Spleen (tissue), 11 donors: ENCODE data around the gene PADI4. TPM values are rescaled to one million over a fixed set of nuclear protein-coding genes. Genes with fewer than 3 reads are reported as not detected.

Experiments used
- DNase-seq: peaks from one replicate; pipeline ENCODE4 v3.0.0-alpha.2; 2020
- H3K27ac ChIP-seq, 8 donors: fragments of 200-600 bp; sonication (generic) in 7 of 8; 1 replicate in 4 of 8; 2 replicates in 4 of 8; pipeline versions ENCODE4 v1.5.0 to v1.8.0; 2016 to 2021; ENCODE audit warnings: inconsistent platforms in 4 of 8, mild to moderate bottlenecking in 4 of 8, moderate library complexity in 1 of 8
- H3K27me3 ChIP-seq, 7 donors: fragments of 200-600 bp; sonication (generic) in 6 of 7; replicated peaks in 1 of 7; 1 replicate in 4 of 7; 2 replicates in 3 of 7; pipeline versions ENCODE4 v1.5.0 to v1.8.0; 2016 to 2021; ENCODE audit warnings: inconsistent platforms in 3 of 7, mild to moderate bottlenecking in 1 of 7
- H3K36me3 ChIP-seq, 6 donors: fragments of 200-600 bp; sonication (generic) in 5 of 6; 1 replicate in 4 of 6; 2 replicates in 2 of 6; pipeline versions ENCODE4 v1.5.0 to v1.8.0; 2016 to 2021; ENCODE audit warnings: inconsistent platforms in 2 of 6
- H3K4me1 ChIP-seq, 6 donors: fragments of 200-600 bp; sonication (generic) in 5 of 6; 1 replicate in 3 of 6; 2 replicates in 3 of 6; pipeline versions ENCODE4 v1.5.0 to v1.8.0; 2016 to 2021; ENCODE audit warnings: inconsistent platforms in 3 of 6
- H3K4me3 ChIP-seq, 8 donors: fragments of 200-600 bp; sonication (generic) in 7 of 8; 1 replicate in 4 of 8; 2 replicates in 4 of 8; pipeline versions ENCODE4 v1.5.0 to v1.8.0; 2016 to 2021; ENCODE audit warnings: inconsistent platforms in 4 of 8, mild to moderate bottlenecking in 4 of 8, moderate library complexity in 2 of 8
- H3K9me3 ChIP-seq, 8 donors: fragments of 200-600 bp; sonication (generic) in 7 of 8; 1 replicate in 4 of 8; 2 replicates in 4 of 8; pipeline versions ENCODE4 v1.5.0 to v1.8.0; 2016 to 2021; ENCODE audit warnings: inconsistent platforms in 4 of 8
- CTCF ChIP-seq, 11 experiments: fragments of 200-600 bp in 7 of 11; fragments of 450-650 bp in 4 of 11; sonication (generic) in 4 of 11; IDR thresholded peaks in 8 of 11; conservative IDR thresholded peaks in 3 of 11; 1 replicate in 7 of 11; 2 replicates in 4 of 11; pipeline versions ENCODE4 v1.4.0 to v1.8.0; 2016 to 2021; ENCODE audit warnings: antibody characterized with exemption in 11 of 11, inconsistent platforms in 4 of 11, mild to moderate bottlenecking in 1 of 11
- POLR2A ChIP-seq, 3 donors: fragments of 450-650 bp; IDR thresholded peaks; one replicate each; pipeline ENCODE4 v1.5.1; 2017; ENCODE audit warnings: antibody characterized with exemption in 3 of 3, mild to moderate bottlenecking in 1 of 3
- POLR2AphosphoS5 ChIP-seq, 3 donors: sonication (generic); formaldehyde crosslinking; IDR thresholded peaks; one replicate each; pipeline ENCODE4 v1.5.1; 2017; ENCODE audit warnings: antibody characterized with exemption in 3 of 3
- WGBS, 5 donors: extraction: QIAGEN DNeasy Blood & Tissue Kit in 3 of 5; methylation state at CpG; one replicate each; pipeline versions ENCODE4 v1.1.5 to v1.1.7; 2013 to 2018; 5-methylcytosine and 5-hydroxymethylcytosine counted together
- intact Hi-C: fragments of 100-400 bp; cut with DNase I; formaldehyde crosslinking; loops from one replicate; pipeline ENCODE4 v1.15.0; 2023; ENCODE audit warnings: low total_unique reads
- polyA plus RNA-seq, 3 donors: library from polyadenylated mRNA; stranded (reverse); fragments of 200-250 nt; gene quantifications; one replicate each; pipeline ENCODE4 v1.2.1, GENCODE V29; 2013
- total RNA-seq, 7 donors: library from RNA; depleted of rRNA in 3 of 7; stranded (reverse); fragments of >200 nt in 3 of 7; fragmentation: NEBNext Ultra II Directional in 4 of 7; extraction: Animal tissue kit (Norgen Biotek cat#: 25700) in 4 of 7; gene quantifications; one replicate each; pipeline versions ENCODE4 v1.1.0 to v1.2.1, GENCODE V29; 2016 to 2021
- donor health status: healthy with polysubstance abuse.
- donor health status: DM: no; HTN: no; CAD: no; lungs with moderate emphysema.
- donor health status: DM: no; HTN: no; CAD: no.
- donor health status: Bipolar disorder and iron deficiency.
- donor health status: healthy.
- donor health status: DM: no; HTN: no; CAD: no.
- donor health status: DM: yes; HTN: yes; CAD: no.

Gene PADI4
- total and polyA plus RNA-seq, 10 donors, result 5.1 to 122 (median 19.8) TPM

GRCh38 chr1:17281775-17282181, 26.2 kb upstream of the PADI4 start:
- intact Hi-C loops, result no loop called here
- no peaks in the 10 kb centered on the region for H3K9me3 ChIP-seq
- H3K4me1 ChIP-seq, result peaks cover 0 to 47% (median 4%) of the 10 kb centered on the region in 6 donors
- peaks cover 0 to 64% (median 0%) of the 10 kb centered on the region in 7 donors for H3K27me3 ChIP-seq
- no peaks in the 10 kb centered on the region for H3K36me3 ChIP-seq
- H3K27ac ChIP-seq, result peak overlapping the region in 7 of 8 donors; percentile 49 to 87 (median 78)
- peak; percentile 81 for DNase-seq
- TF ChIP-seq POLR2AphosphoS5 (IDR thresholded peaks at IDR 0.05) (peak in 1 of 3 donors; percentile 55), CTCF (IDR thresholded peaks at IDR 0.05 in 8 of 11, conservative IDR thresholded peaks at IDR 0.05 in 3 of 11) (no peak), POLR2A (IDR thresholded peaks at IDR 0.05) (no peak)
- WGBS, 5 donors, result 21 to 31% (median 28%) methylated on average over 8 of the region's 8 CpGs
- H3K4me3 ChIP-seq, result peak overlapping the region in 1 of 8 donors; percentile 34

- no peaks in the 10 kb centered on the region for H3K9me3 ChIP-seq
- peak; percentile 64 for DNase-seq
- peaks cover 0 to 56% (median 0%) of the 10 kb centered on the region in 7 donors for H3K27me3 ChIP-seq
- H3K27ac ChIP-seq, result peak overlapping the region in 6 of 8 donors; percentile 62 to 87 (median 79)
- H3K4me3 ChIP-seq, result peak overlapping the region in 1 of 8 donors; percentile 34
- TF ChIP-seq CTCF (IDR thresholded peaks at IDR 0.05 in 8 of 11, conservative IDR thresholded peaks at IDR 0.05 in 3 of 11) (no peak), POLR2A (IDR thresholded peaks at IDR 0.05) (no peak), POLR2AphosphoS5 (IDR thresholded peaks at IDR 0.05) (no peak)
- peaks cover 0 to 49% (median 4%) of the 10 kb centered on the region in 6 donors for H3K4me1 ChIP-seq
- 73 to 92% (median 88%) methylated on average over 4 to 5 of the region's 5 CpGs for WGBS, 5 donors
- intact Hi-C loops, result no loop called here
- no peaks in the 10 kb centered on the region for H3K36me3 ChIP-seq
Observed at GRCh38 chr1:17282836-17283235, 25.2 kb upstream of the PADI4 start.

GRCh38 chr1:17286646-17287045, 21.4 kb upstream of the PADI4 start:
- Histone ChIP-seq H3K36me3 (no peaks in the 10 kb centered on the region), H3K27me3 (peaks cover 0 to 66% (median 0%) of the 10 kb centered on the region in 7 donors), H3K9me3 (no peaks in the 10 kb centered on the region), H3K27ac (peak overlapping the region in 2 of 8 donors; percentile 3 to 24), H3K4me1 (peaks cover 0 to 40% (median 4%) of the 10 kb centered on the region in 6 donors), H3K4me3 (no peak overlapping the region)
- peak; percentile 63 for DNase-seq
- TF ChIP-seq POLR2AphosphoS5 (IDR thresholded peaks at IDR 0.05), result no peak
- TF ChIP-seq POLR2A (IDR thresholded peaks at IDR 0.05), result no peak
- TF ChIP-seq CTCF (IDR thresholded peaks at IDR 0.05 in 8 of 11, conservative IDR thresholded peaks at IDR 0.05 in 3 of 11), result no peak
- 83 to 94% (median 86%) methylated on average over 3 to 5 of the region's 5 CpGs for WGBS, 5 donors
- intact Hi-C loops, result no loop called here

- DNase-seq, result peak; percentile 60
- peaks cover 0 to 67% (median 0%) of the 10 kb centered on the region in 7 donors for H3K27me3 ChIP-seq
- peaks cover 0 to 34% (median 3%) of the 10 kb centered on the region in 6 donors for H3K4me1 ChIP-seq
- H3K27ac ChIP-seq, result peak overlapping the region in 3 of 8 donors; percentile 3 to 35 (median 24)
- WGBS, 5 donors, result 61 to 93% (median 85%) methylated on average over 5 of the region's 5 CpGs
- no peaks in the 10 kb centered on the region for H3K36me3 ChIP-seq
- H3K9me3 ChIP-seq, result no peaks in the 10 kb centered on the region
- H3K4me3 ChIP-seq, result no peak overlapping the region
- intact Hi-C loops, result no loop called here
- no peak for TF ChIP-seq POLR2A (IDR thresholded peaks at IDR 0.05)
- TF ChIP-seq POLR2AphosphoS5 (IDR thresholded peaks at IDR 0.05), result no peak
- no peak for TF ChIP-seq CTCF (IDR thresholded peaks at IDR 0.05 in 8 of 11, conservative IDR thresholded peaks at IDR 0.05 in 3 of 11)
Observed at GRCh38 chr1:17287130-17287776, 20.7 kb upstream of the PADI4 start.
